Measurements from ENCODE around the gene ST6GALNAC2.
A peak's percentile ranks its signal among the peaks of the same experiment; 100 is the strongest.
"Not testable (repeated sequence)": the region's sequence is repeated elsewhere in the genome, so short reads cannot be mapped to it uniquely, and the experiment has no call there.

Gene ST6GALNAC2

GRCh38 chr17:76570457-76570856 lies 15.2 kb downstream of the ST6GALNAC2 start:
- DNase-seq, result no peak

GRCh38 chr17:76569607-76570279 lies 15.9 kb downstream of the ST6GALNAC2 start:
- DNase-seq, result no peak

DNA sequence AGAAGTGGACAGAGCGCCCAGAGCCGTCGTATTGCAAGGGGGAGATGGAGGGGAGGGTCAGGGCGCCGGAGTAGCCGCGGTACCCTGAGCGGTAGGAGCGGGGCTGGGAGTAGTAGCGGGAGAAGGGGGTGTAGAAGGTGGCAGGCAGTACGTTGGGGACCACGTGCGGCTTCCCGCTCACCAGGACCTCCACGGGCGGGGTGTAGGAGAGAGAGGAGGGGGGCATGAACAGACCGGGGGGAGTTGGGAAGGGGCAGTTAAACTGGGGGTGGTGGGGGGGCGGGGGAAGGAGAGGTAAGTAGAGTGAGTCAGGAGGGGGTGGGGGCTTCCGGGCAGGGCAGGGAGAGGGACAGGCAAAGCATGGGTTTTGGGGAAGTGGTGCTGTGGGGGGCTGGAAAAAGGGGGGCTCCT lies 16.8 kb downstream of the ST6GALNAC2 start:
- no peak for DNase-seq

DNA sequence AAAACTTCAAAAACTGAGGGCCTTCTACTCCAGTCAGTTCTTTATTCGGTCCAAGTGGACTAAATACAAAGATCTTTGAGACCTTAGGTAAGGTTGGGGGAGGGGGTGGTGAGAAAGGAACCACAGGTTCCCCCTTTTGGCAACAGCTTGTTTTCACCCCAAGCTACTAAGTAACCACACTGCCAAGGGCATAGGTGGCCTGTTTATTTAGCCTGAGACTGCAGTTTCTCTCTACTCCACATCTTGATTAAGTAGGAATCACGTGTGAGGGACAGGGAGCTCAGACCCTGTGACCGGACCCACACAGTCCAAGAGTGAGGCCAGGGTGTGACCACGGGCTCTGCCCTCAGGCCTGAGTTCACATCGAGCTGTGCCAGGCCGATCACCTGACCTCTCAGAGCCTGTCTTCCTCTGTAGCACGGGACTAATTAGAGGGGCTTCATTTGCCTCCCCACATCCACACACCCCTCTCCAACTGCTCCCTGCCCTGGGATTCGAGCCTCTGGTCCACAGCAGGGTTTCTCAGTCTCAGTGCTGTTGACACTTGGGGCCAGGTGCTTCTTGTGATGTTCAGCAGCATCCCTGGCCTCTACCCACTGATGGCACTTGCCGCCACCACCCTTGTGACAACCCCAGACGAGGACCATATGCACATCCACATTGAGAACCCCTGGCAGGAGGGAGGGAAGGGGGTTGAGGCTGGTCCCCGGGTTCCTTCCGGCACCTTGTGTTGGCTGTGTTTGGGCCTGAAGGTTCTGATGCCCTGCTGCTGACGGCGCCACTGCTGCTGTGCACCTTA lies 17.8 kb downstream of the ST6GALNAC2 start:
- DNase-seq, result peak in 1 of 2 donors; percentile 19

GRCh38 chr17:76566988-76567431 lies 18.6 kb downstream of the ST6GALNAC2 start:
- DNase-seq, result no peak

- DNase-seq, result no peak
These were observed 19.1 kb downstream of the ST6GALNAC2 start for GRCh38 chr17:76566613-76566943.

GRCh38 chr17:76565728-76566612 lies 19.7 kb downstream of the ST6GALNAC2 start:
- no peak for DNase-seq

DNA sequence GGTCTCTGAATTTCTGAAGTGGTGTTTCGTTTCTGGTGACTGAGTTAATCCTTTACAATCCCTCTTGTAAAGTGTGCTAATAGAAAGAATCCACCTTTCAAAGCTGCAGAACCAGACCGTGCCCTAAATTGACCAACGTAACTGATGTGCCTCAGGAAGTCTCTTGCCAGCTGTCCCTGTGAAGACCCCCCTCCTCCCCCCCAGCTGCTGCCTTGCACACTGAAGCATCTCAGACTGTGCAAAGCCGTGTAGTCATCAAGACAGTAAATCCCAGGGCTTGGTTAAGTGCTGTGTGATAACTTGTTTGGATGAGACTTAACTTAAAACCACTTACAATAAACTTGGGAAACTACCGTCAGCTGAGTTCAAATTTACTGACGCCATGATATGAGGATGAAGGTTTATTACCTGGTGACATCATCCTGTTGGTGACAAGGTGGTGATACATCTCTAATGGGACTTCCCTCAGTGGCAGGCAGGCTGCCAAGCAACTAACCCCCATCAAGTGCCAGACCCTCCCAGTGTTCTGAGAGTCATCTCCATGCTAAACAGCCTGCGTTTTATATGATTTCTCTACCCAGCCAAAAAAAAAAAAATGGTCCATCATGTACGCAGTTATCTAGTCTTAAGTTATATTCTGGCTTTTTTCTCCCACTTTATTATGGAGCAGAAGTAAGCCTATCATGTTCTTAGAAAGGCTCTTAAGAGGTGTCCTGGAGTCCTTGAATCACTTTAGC lies 20.5 kb downstream of the ST6GALNAC2 start:
- not testable (repeated sequence) for DNase-seq

- peak in 1 of 2 donors; percentile 25 for DNase-seq
These were observed 22.3 kb downstream of the ST6GALNAC2 start for GRCh38 chr17:76563359-76563758.

GRCh38 chr17:76562734-76563148 lies 22.9 kb downstream of the ST6GALNAC2 start:
- DNase-seq, result no peak

DNA sequence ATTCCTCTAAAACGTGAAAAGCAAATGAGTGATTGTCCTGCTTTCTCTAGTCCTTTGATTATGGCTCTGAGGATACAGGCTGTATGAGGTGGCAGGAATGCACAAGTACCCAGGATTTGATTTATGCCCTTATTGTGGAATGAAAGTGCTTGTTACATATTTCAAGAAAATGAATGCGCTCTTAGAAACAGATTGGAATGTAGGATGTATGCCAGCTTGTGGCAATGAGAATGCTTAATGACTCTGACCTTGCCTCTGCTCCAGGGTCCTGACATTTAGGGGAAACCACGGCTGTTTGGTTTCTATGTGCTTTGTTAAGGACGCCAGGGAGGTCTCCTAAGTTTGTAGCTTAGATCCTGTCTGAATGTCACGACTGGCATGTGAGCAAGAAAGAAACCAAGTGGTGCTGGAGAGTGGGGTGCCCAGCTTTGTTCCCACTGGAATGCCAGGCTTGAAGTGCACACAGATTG lies 23.8 kb downstream of the ST6GALNAC2 start:
- DNase-seq, result no peak

GRCh38 chr17:76561332-76561731 lies 24.3 kb downstream of the ST6GALNAC2 start:
- peak in 1 of 2 donors; percentile 72 for DNase-seq

GRCh38 chr17:76560877-76561221 lies 24.8 kb downstream of the ST6GALNAC2 start:
- DNase-seq, result peak in 1 of 2 donors; percentile 32

GRCh38 chr17:76560036-76560876 lies 25.4 kb downstream of the ST6GALNAC2 start:
- DNase-seq, result no peak

GRCh38 chr17:76559460-76559859 lies 26.2 kb downstream of the ST6GALNAC2 start:
- not testable (repeated sequence) for DNase-seq

GRCh38 chr17:76558198-76559095 lies 27.2 kb downstream of the ST6GALNAC2 start:
- peak in 1 of 2 donors; percentile 41 for DNase-seq

DNA sequence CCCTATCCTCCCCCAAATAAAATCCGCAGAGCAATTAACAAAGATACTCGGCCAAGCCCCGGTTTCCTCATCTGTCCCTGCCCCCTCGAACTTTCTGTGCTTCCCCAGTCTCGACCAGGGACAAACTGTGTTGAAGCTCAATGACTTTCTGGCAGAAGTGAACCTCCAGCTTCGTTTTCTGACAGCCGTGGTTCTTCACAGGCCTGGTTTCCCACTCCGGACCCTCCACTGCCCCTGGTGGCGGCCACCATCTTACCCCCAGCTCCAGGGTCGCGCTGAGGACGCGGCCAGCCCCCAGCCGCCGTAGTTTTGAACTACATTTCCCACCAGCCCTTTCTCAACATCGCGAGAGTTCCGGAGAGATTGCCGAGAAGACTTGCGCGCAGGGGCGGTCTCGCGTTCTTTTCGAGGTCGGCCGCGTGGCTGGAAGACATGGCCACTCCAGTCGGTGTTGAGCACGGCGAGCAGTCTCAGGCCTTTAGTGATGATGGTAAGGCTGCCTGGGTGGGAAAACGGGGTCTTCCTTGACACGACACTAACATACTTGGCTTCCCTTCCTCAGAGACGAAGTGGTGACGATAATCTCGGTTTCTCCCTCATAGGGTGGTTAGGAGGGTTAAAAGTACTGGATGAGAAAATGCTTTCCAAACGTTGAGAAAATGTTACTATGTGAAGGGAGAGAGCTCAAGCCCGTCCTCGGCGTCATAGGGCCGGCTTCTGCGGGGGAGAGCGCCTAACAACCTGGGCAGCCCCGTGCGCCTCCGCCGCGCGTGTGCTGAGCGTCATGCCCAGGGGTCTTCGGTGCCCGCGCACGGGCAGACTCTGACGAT lies 28.1 kb downstream of the ST6GALNAC2 start:
- peak; percentile 96 to 97 for DNase-seq

DNA sequence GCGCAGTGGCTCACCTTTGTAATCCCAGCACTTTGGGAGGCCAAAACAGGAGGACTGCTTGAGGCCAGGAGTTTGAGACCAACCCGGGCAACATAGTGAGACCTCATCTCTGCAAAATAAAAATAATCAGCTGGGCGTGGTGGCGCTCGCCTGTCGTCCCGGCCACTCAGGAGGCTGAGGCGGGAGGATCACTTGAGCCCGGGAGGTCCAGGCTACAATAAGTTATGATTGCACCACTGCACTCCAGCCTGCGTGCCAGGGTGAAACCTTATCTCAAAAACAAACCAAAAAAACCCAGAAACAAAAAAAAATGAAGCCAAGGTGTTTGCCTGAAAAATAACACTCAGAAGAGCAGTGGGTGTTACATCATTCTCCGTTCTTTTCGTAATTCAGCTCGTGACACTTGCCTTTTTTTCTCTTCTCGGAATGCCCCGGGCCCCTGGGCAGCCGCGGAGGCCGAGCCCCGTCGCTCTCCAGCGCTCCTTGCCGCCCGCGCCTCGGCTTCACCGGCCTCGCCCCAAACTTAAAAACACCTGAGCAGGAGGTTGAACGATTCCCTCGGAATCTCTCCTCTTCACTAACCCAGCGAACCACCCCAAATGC lies 28.8 kb downstream of the ST6GALNAC2 start:
- DNase-seq, result peak; percentile 64 to 69

GRCh38 chr17:76554131-76554530 lies 31.5 kb downstream of the ST6GALNAC2 start:
- DNase-seq, result no peak

Measured in CD4-positive, alpha-beta T cell treated with Interleukin-1 beta for 1 hour (primary cell).